NCI-H1417 treated with DMSO at 0.1 percent for 48 hours (cell line): Measurements from ENCODE around the gene KCNN3.

Experiments used
- DNase-seq: peaks from one replicate; lab custom pipeline; 2025; lab: John Stamatoyannopoulos, UW

Gene KCNN3

DNA sequence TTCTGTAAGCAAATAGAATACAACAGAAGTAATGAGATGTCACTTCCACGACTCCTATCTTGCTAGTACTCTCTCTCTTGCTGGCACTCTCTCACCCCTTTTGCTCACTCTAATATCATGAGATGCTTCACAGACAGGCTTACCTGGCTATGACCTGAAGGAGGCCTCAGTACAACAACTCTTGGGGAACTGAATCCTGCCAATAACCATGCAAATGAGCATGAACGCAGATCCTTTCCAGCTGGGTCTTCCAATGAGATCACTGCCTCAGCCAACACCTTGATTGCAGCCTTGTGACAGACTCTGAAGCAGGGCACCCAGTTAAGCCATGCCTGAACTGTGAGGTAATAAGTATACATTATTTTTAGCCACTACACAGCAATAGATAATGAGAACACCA, 209.0 kb downstream of the KCNN3 start:
- no peak for DNase-seq

DNA sequence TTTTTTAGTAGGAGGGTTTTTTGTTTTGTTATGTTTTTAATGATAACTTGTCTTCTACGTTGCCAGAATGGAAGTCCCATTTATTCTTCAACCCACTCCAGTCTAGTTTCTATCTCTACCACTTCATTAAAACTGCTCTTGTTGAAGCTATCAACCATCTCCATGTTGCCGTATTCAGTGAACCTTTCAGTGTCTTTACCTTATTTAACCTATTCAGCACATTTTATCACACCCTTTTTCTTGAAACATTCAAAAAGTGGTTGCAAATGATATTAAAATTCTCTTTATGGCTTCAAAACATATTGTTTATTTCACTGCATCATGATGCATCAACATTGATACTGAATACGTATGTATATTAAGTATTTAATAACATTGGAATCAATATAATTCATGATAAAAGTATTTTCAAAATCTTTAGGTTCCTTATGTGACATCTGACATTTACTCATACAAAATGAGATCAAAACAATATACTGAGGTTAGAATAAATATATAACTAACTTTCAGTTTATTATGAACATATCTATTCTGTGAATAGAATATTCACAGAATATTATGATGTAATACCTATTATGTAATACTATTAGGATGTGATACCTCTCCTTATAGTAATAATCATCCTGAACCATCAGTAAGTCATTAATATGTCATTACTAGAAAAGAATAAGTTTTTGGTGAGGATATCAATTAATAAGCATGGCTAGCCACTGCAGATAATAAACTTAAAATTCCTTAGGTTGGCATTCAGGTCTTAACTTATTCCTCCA, 210.1 kb downstream of the KCNN3 start:
- DNase-seq = no peak

- DNase-seq = no peak
Measured at GRCh38 chr1:154657556-154657955, 212.5 kb downstream of the KCNN3 start.

DNA sequence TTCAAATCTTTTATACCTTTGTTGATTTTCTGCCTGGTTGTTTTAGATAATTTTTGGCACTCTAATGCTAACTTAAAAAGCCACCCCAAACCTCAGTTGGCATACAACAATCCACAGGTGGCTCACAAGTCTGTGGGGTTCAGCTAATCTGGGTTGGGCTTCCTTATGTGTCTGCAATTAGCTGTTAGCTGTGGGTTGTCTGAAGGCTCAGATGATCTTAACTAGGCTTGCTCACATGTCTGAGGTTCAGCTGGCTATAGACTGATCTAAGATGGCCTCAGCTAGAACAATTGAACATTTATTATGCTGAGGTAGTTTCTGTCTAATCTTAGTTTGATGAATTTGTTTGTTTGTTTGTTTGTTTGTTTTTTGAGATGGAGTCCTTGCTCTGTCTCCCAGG, 217.2 kb downstream of the KCNN3 start:
- no peak for DNase-seq
